HEK293 (cell line): Measurements from ENCODE around the gene PTHLH.

Experiments used
- CTCF ChIA-PET: fragments of 350-600 bp; formaldehyde crosslinking; extraction: SDS; loops from one replicate; lab custom pipeline; 2021; ENCODE audit warnings: antibody characterized with exemption; lab: Yijun Ruan, JAX
- POLR2A ChIA-PET: fragments of 300-600 bp; formaldehyde crosslinking; extraction: SDS; loops from one replicate; lab custom pipeline; 2020; ENCODE audit warnings: antibody characterized with exemption, inconsistent platforms; lab: Yijun Ruan, JAX
- H3K27ac ChIP-seq: fragments of 200-500 bp; sonication (Bioruptor generic); 2 replicates; pipeline ENCODE4 v1.5.1; 2014; ENCODE audit warnings: low read depth, low read length, control low read depth, inconsistent platforms; ENCODE audit errors: extremely low read depth
- H3K36me3 ChIP-seq, 2 experiments: fragments of 200-500 bp in 1 of 2; sonication (Bioruptor generic) in 1 of 2; 1 replicate in 1 of 2; 2 replicates in 1 of 2; pipeline ENCODE4 v1.5.1; 2014 to 2017; ENCODE audit warnings: inconsistent platforms in 2 of 2, low read length in 2 of 2; ENCODE audit not compliant: control insufficient read depth in 2 of 2, insufficient read depth in 1 of 2
- H3K4me1 ChIP-seq: fragments of 200-500 bp; sonication (Bioruptor generic); 2 replicates; pipeline ENCODE4 v1.5.1; 2014; ENCODE audit warnings: mild to moderate bottlenecking, low read length, inconsistent platforms; ENCODE audit not compliant: control insufficient read depth, insufficient read depth
- H3K4me3 ChIP-seq: 2 replicates; pipeline ENCODE4 v1.5.1; 2011; ENCODE audit warnings: low read depth, mild to moderate bottlenecking, control low read depth, low read length, moderate library complexity
- H3K9me3 ChIP-seq: fragments of 200-500 bp; sonication (Bioruptor generic); 2 replicates; pipeline ENCODE4 v1.5.1; 2014; ENCODE audit warnings: low read depth, low read length, inconsistent platforms; ENCODE audit not compliant: control insufficient read depth, insufficient read depth
- CTCF ChIP-seq: fragments of 450-650 bp; formaldehyde crosslinking; IDR thresholded peaks from 2 replicates; pipeline ENCODE4 v1.5.1; 2016; ENCODE audit warnings: missing biosample characterization, missing genetic modification characterization
- GLI2 ChIP-seq: fragments of 450-650 bp; formaldehyde crosslinking; IDR thresholded peaks from 2 replicates; pipeline ENCODE4; 2017; ENCODE audit warnings: missing biosample characterization, missing genetic modification characterization, low read depth, borderline replicate concordance
- GLIS2 ChIP-seq: fragments of 450-650 bp; formaldehyde crosslinking; IDR thresholded peaks from 2 replicates; pipeline ENCODE4 v1.5.1; 2016; ENCODE audit warnings: missing biosample characterization, missing genetic modification characterization
- MEIS1 ChIP-seq: sonication (generic); formaldehyde crosslinking; IDR thresholded peaks from 2 replicates; pipeline ENCODE4 v1.8.1; 2022; ENCODE audit warnings: missing genetic modification reagents, mild to moderate bottlenecking, borderline replicate concordance
- SALL2 ChIP-seq: fragments of 450-650 bp; formaldehyde crosslinking; IDR thresholded peaks from 2 replicates; pipeline ENCODE4 v1.5.0; 2017; ENCODE audit warnings: missing biosample characterization, mild to moderate bottlenecking, missing genetic modification characterization, borderline replicate concordance
- SETDB1 ChIP-seq: IDR thresholded peaks from one replicate; pipeline ENCODE4 v1.6.1; 2017; ENCODE audit warnings: mild to moderate bottlenecking, low read length, moderate library complexity, mixed read lengths; ENCODE audit not compliant: insufficient read length
- SP7 ChIP-seq: fragments of 450-650 bp; formaldehyde crosslinking; IDR thresholded peaks from 2 replicates; pipeline ENCODE4 v1.5.1; 2016; ENCODE audit warnings: missing biosample characterization, missing genetic modification characterization
- YY1 ChIP-seq: fragments of 450-650 bp; formaldehyde crosslinking; IDR thresholded peaks from 2 replicates; pipeline ENCODE4 v1.5.1; 2018; ENCODE audit warnings: missing biosample characterization, missing genetic modification characterization
- ZBTB1 ChIP-seq: fragments of 450-650 bp; formaldehyde crosslinking; IDR thresholded peaks from 2 replicates; pipeline ENCODE4 v1.5.1; 2016; ENCODE audit warnings: missing biosample characterization, missing genetic modification characterization
- ZNF114 ChIP-seq: fragments of 450-650 bp; formaldehyde crosslinking; IDR thresholded peaks from 2 replicates; pipeline ENCODE4 v1.5.0; 2017; ENCODE audit warnings: missing biosample characterization, missing genetic modification characterization
- ZNF138 ChIP-seq: fragments of 450-650 bp; formaldehyde crosslinking; IDR thresholded peaks from 2 replicates; pipeline ENCODE4 v1.5.1; 2016; ENCODE audit warnings: missing biosample characterization, missing genetic modification characterization, borderline replicate concordance
- ZNF174 ChIP-seq: fragments of 450-650 bp; formaldehyde crosslinking; IDR thresholded peaks from 2 replicates; pipeline ENCODE4 v1.5.0; 2017; ENCODE audit warnings: missing biosample characterization, mild to moderate bottlenecking, missing genetic modification characterization
- ZNF214 ChIP-seq: fragments of 450-650 bp; formaldehyde crosslinking; IDR thresholded peaks from 2 replicates; pipeline ENCODE4 v1.5.1; 2017; ENCODE audit warnings: missing biosample characterization, mild to moderate bottlenecking, missing genetic modification characterization, borderline replicate concordance
- ZNF23 ChIP-seq: fragments of 450-650 bp; formaldehyde crosslinking; IDR thresholded peaks from 2 replicates; pipeline ENCODE4 v1.5.1; 2016; ENCODE audit warnings: missing biosample characterization, missing genetic modification characterization, borderline replicate concordance
- ZNF248 ChIP-seq: fragments of 450-650 bp; formaldehyde crosslinking; IDR thresholded peaks from 2 replicates; pipeline ENCODE4 v1.5.1; 2017; ENCODE audit warnings: missing biosample characterization, missing genetic modification characterization
- ZNF311 ChIP-seq: fragments of 450-650 bp; formaldehyde crosslinking; IDR thresholded peaks from 2 replicates; pipeline ENCODE4 v1.5.1; 2017; ENCODE audit warnings: missing biosample characterization, missing genetic modification characterization, borderline replicate concordance
- ZNF341 ChIP-seq: fragments of 450-650 bp; formaldehyde crosslinking; IDR thresholded peaks from 2 replicates; pipeline ENCODE4; 2016; ENCODE audit warnings: low read depth, missing biosample characterization, missing genetic modification characterization
- ZNF426 ChIP-seq: fragments of 450-650 bp; formaldehyde crosslinking; IDR thresholded peaks from 2 replicates; pipeline ENCODE4 v1.5.1; 2017; ENCODE audit warnings: missing biosample characterization, missing genetic modification characterization, mild to moderate bottlenecking, inconsistent platforms, moderate library complexity
- ZNF544 ChIP-seq: fragments of 450-650 bp; formaldehyde crosslinking; IDR thresholded peaks from 2 replicates; pipeline ENCODE4 v1.5.0; 2017; ENCODE audit warnings: missing biosample characterization, missing genetic modification characterization
- ZNF610 ChIP-seq: fragments of 450-650 bp; formaldehyde crosslinking; IDR thresholded peaks from 2 replicates; pipeline ENCODE4 v1.5.1; 2016; ENCODE audit warnings: missing biosample characterization, missing genetic modification characterization, borderline replicate concordance
- ZNF621 ChIP-seq: fragments of 450-650 bp; formaldehyde crosslinking; IDR thresholded peaks from 2 replicates; pipeline ENCODE4 v1.5.1; 2017; ENCODE audit warnings: missing biosample characterization, missing genetic modification characterization
- ZNF747 ChIP-seq: fragments of 450-650 bp; formaldehyde crosslinking; IDR thresholded peaks from 2 replicates; pipeline ENCODE4 v1.5.1; 2016; ENCODE audit warnings: missing biosample characterization, missing genetic modification characterization
- ZNF76 ChIP-seq: fragments of 450-650 bp; formaldehyde crosslinking; IDR thresholded peaks from 2 replicates; pipeline ENCODE4; 2016; ENCODE audit warnings: low read depth, missing biosample characterization, missing genetic modification characterization, borderline replicate concordance
- ZNF791 ChIP-seq: fragments of 450-650 bp; formaldehyde crosslinking; IDR thresholded peaks from 2 replicates; pipeline ENCODE4 v1.5.1; 2016; ENCODE audit warnings: missing biosample characterization, missing genetic modification characterization
- ZNF843 ChIP-seq: fragments of 450-650 bp; formaldehyde crosslinking; IDR thresholded peaks from 2 replicates; pipeline ENCODE4 v1.5.1; 2016; ENCODE audit warnings: missing biosample characterization, missing genetic modification characterization
- ZSCAN16 ChIP-seq: fragments of 450-650 bp; formaldehyde crosslinking; IDR thresholded peaks from 2 replicates; pipeline ENCODE4 v1.5.1; 2016; ENCODE audit warnings: missing biosample characterization, missing genetic modification characterization
- ZXDB ChIP-seq: fragments of 450-650 bp; formaldehyde crosslinking; IDR thresholded peaks from 2 replicates; pipeline ENCODE4 v1.5.1; 2016; ENCODE audit warnings: missing biosample characterization, missing genetic modification characterization
- TF ChIP-seq, protein P1 (sequence below): fragments of 450-650 bp; formaldehyde crosslinking; IDR thresholded peaks from 2 replicates; pipeline ENCODE4 v1.5.1; 2016; ENCODE audit warnings: missing biosample characterization, missing genetic modification characterization
- TF ChIP-seq, protein P2 (sequence below): fragments of 450-650 bp; formaldehyde crosslinking; IDR thresholded peaks from 2 replicates; pipeline ENCODE4 v1.5.1; 2016; ENCODE audit warnings: missing biosample characterization, missing genetic modification characterization, low read depth

Gene PTHLH

DNA sequence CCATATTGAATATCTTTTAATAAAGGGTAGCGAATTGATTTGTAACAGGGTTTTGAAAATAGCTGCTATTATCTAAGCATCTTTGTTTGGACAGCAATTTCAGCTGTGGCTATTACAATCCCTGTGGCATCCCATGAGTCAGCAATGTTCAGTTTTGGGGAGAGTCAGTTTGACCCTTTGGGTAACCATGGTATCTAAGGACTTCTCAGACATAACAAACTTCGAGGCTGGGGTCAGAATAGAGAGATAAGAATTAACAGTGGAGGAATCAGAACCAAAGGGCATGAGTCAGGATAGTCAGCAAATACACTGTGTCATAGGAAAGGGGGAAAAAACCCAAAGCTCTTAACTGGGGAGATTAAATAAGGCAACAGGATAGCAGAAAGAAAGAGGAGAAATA lies 11.7 kb upstream of the PTHLH start:
- Histone ChIP-seq H3K4me1 (no peaks in the 10 kb centered on the region), H3K27ac (no peak overlapping the region), H3K4me3 (no peak overlapping the region), H3K9me3 (no peaks in the 10 kb centered on the region), H3K36me3 (no peaks in the 10 kb centered on the region)
- ChIA-PET POLR2A (no interaction called here), CTCF (interaction anchor here (0.6 kb wide), 2 partner anchors 107 to 496 kb away, joined by 3 to 4 read pairs; no protein-coding TSS in a partner anchor)
- TF ChIP-seq ZNF214 (tag by site-specific recombination) (no peak), ZXDB (no peak), SALL2 (tag by site-specific recombination) (no peak), ZNF621 (tag by site-specific recombination) (no peak)
- TF ChIP-seq, protein P1, sequence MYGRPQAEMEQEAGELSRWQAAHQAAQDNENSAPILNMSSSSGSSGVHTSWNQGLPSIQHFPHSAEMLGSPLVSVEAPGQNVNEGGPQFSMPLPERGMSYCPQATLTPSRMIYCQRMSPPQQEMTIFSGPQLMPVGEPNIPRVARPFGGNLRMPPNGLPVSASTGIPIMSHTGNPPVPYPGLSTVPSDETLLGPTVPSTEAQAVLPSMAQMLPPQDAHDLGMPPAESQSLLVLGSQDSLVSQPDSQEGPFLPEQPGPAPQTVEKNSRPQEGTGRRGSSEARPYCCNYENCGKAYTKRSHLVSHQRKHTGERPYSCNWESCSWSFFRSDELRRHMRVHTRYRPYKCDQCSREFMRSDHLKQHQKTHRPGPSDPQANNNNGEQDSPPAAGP (tag by site-specific recombination), result no peak

GRCh38 chr12:27982951-27983350 lies 10.4 kb upstream of the PTHLH start:
- no peak for TF ChIP-seq YY1
- TF ChIP-seq ZNF174 (tag by site-specific recombination), result no peak
- no peak for TF ChIP-seq SP7 (tag by site-specific recombination)
- TF ChIP-seq ZNF843 (tag by site-specific recombination), result no peak
- TF ChIP-seq MEIS1 (CRISPR knock-in tag), result no peak
- no peak for TF ChIP-seq ZNF544 (tag by site-specific recombination)
- TF ChIP-seq ZNF747 (tag by site-specific recombination), result no peak
- no peak for TF ChIP-seq ZNF76 (tag by site-specific recombination)
- TF ChIP-seq ZNF114 (tag by site-specific recombination), result no peak
- no peak for TF ChIP-seq GLIS2 (tag by site-specific recombination)
- TF ChIP-seq, protein P2, sequence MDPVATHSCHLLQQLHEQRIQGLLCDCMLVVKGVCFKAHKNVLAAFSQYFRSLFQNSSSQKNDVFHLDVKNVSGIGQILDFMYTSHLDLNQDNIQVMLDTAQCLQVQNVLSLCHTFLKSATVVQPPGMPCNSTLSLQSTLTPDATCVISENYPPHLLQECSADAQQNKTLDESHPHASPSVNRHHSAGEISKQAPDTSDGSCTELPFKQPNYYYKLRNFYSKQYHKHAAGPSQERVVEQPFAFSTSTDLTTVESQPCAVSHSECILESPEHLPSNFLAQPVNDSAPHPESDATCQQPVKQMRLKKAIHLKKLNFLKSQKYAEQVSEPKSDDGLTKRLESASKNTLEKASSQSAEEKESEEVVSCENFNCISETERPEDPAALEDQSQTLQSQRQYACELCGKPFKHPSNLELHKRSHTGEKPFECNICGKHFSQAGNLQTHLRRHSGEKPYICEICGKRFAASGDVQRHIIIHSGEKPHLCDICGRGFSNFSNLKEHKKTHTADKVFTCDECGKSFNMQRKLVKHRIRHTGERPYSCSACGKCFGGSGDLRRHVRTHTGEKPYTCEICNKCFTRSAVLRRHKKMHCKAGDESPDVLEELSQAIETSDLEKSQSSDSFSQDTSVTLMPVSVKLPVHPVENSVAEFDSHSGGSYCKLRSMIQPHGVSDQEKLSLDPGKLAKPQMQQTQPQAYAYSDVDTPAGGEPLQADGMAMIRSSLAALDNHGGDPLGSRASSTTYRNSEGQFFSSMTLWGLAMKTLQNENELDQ (tag by site-specific recombination), result no peak
- TF ChIP-seq CTCF (tag by site-specific recombination), result no peak
- TF ChIP-seq ZNF341 (tag by site-specific recombination), result no peak
- TF ChIP-seq, all 188 proteins: peak for 0
- ChIA-PET CTCF (no interaction called here), POLR2A (no interaction called here)
- no peak overlapping the region for H3K4me3 ChIP-seq
- H3K27ac ChIP-seq, result no peak overlapping the region
- H3K9me3 ChIP-seq, result no peaks in the 10 kb centered on the region
- H3K36me3 ChIP-seq, result no peaks in the 10 kb centered on the region
- H3K4me1 ChIP-seq, result no peaks in the 10 kb centered on the region

DNA sequence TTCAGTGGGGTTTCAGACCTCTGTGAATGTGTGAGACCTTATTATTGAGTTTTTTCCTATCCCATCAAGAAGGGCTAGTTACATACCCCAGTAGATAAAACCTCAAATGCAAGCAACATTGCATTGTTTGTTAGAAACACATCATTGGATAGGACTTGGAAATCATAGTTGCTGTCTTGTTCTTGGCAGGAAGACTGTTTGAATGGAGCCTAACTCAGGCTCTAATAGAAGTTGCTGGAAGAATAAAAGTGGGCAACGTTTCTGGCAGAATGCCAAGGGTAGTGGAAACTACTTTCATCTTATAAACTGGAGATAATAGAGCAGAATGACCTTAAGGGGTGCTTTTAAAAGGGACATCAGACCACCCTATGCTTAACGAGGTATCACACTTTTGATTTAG lies 9.9 kb upstream of the PTHLH start:
- no peak overlapping the region for H3K4me3 ChIP-seq
- no peak overlapping the region for H3K27ac ChIP-seq
- no peaks in the 10 kb centered on the region for H3K9me3 ChIP-seq
- H3K36me3 ChIP-seq, result no peaks in the 10 kb centered on the region
- ChIA-PET CTCF (no interaction called here), POLR2A (no interaction called here)
- no peaks in the 10 kb centered on the region for H3K4me1 ChIP-seq
- no peak for TF ChIP-seq ZNF138
- TF ChIP-seq ZNF791, result no peak
- TF ChIP-seq GLI2 (tag by site-specific recombination), result no peak
- TF ChIP-seq ZNF248 (tag by site-specific recombination), result no peak
- no peak for TF ChIP-seq ZNF311
- TF ChIP-seq ZNF23, result no peak
- TF ChIP-seq ZNF426, result no peak
- TF ChIP-seq ZNF610 (tag by site-specific recombination), result no peak
- no peak for TF ChIP-seq ZSCAN16
- no peak for TF ChIP-seq ZXDB
- TF ChIP-seq SETDB1, result no peak
- TF ChIP-seq ZBTB1 (tag by site-specific recombination), result no peak
